ENCODE measurements around the gene NAV2.

Gene NAV2

GRCh38 chr11:19842505-19842904 is 129.9 kb downstream of the NAV2 start:
- no peak for DNase-seq

GRCh38 chr11:19843079-19843478 is 130.4 kb downstream of the NAV2 start:
- no peak for DNase-seq

- DNase-seq: no peak
Observed at GRCh38 chr11:19844012-19844411, 131.4 kb downstream of the NAV2 start.

- DNase-seq: no peak
Observed at GRCh38 chr11:19844806-19845205, 132.2 kb downstream of the NAV2 start.

GRCh38 chr11:19845626-19846025 is 133.0 kb downstream of the NAV2 start:
- DNase-seq: no peak

GRCh38 chr11:19846654-19847305 is 134.1 kb downstream of the NAV2 start:
- no peak for DNase-seq

- no peak for DNase-seq
Observed at GRCh38 chr11:19848219-19848618, 135.6 kb downstream of the NAV2 start.

- DNase-seq: no peak
Observed at GRCh38 chr11:19849107-19849789, 136.6 kb downstream of the NAV2 start.

GRCh38 chr11:19849947-19850593 is 137.4 kb downstream of the NAV2 start:
- no peak for DNase-seq

- DNase-seq: no peak
Observed at GRCh38 chr11:19852288-19852687, 139.7 kb downstream of the NAV2 start.

- no peak for DNase-seq
Observed at GRCh38 chr11:19853016-19853415, 140.4 kb downstream of the NAV2 start.

GRCh38 chr11:19853920-19854319 is 141.3 kb downstream of the NAV2 start:
- DNase-seq: no peak

GRCh38 chr11:19861171-19861570 is 148.5 kb downstream of the NAV2 start:
- DNase-seq: no peak

- no peak for DNase-seq
Observed at GRCh38 chr11:19862091-19862490, 149.5 kb downstream of the NAV2 start.

- DNase-seq: peak; percentile 8
Observed at GRCh38 chr11:19864141-19865140, 151.8 kb downstream of the NAV2 start.

GRCh38 chr11:19866037-19866436 is 153.4 kb downstream of the NAV2 start:
- DNase-seq: no peak

GRCh38 chr11:19866521-19866920 is 153.9 kb downstream of the NAV2 start:
- DNase-seq: no peak

GRCh38 chr11:19867064-19867463 is 154.4 kb downstream of the NAV2 start:
- peak; percentile 48 for DNase-seq

- peak; percentile 11 for DNase-seq
Observed at GRCh38 chr11:19868281-19868821, 155.7 kb downstream of the NAV2 start.

GRCh38 chr11:19868871-19869270 is 156.2 kb downstream of the NAV2 start:
- no peak for DNase-seq

GRCh38 chr11:19869466-19869865 is 156.8 kb downstream of the NAV2 start:
- DNase-seq: peak; percentile 51

- DNase-seq: no peak
Observed at GRCh38 chr11:19869946-19870589, 157.4 kb downstream of the NAV2 start.
